Posterior vena cava (tissue), 2 donors: ENCODE measurements around the gene CRIM1. TPM values are rescaled to one million over a fixed set of nuclear protein-coding genes. Genes with fewer than 3 reads are reported as not detected.

Source experiments
- DNase-seq: peaks from one replicate; pipeline ENCODE4 v3.0.0-alpha.2; 2020; ENCODE audit warnings: low spot score
- intact Hi-C, 2 donors: fragments of 100-400 bp; cut with DNase I; formaldehyde crosslinking; loops; one replicate each; pipeline versions ENCODE4 v1.14.1 to v1.14.2; 2022 to 2023
- total RNA-seq, 2 donors: library from RNA; stranded (reverse); fragmentation: NEBNext Ultra II Directional; extraction: Animal tissue kit (Norgen Biotek cat#: 25700); gene quantifications; one replicate each; pipeline ENCODE4 v1.2.1, GENCODE V29; 2021
- donor health status: DM: yes; HTN: yes; CAD: no.
- donor health status: DM: yes; HTN: yes; CAD: no.

Gene CRIM1
- total RNA-seq, 2 donors from 2014 or later: 103 to 143 TPM

- intact Hi-C loops: no loop called here
- no peak for DNase-seq
Measured at GRCh38 chr2:36523153-36523552, 167.6 kb downstream of the CRIM1 start.

GRCh38 chr2:36525245-36525644 is 169.7 kb downstream of the CRIM1 start:
- intact Hi-C loops: loop anchor here in 1 of 2 donors (5.0 kb wide), 1 partner anchor 893 kb away; no protein-coding TSS in a partner anchor

GRCh38 chr2:36526226-36526625 is 170.6 kb downstream of the CRIM1 start:
- intact Hi-C loops: loop anchor here in 1 of 2 donors (5.0 kb wide), 1 partner anchor 894 kb away; no protein-coding TSS in a partner anchor
- no peak for DNase-seq

More at GRCh38 chr2:36525245-36525644, 169.7 kb downstream of the CRIM1 start:
- no peak for DNase-seq

GRCh38 chr2:36528274-36528673 is 172.7 kb downstream of the CRIM1 start:
- intact Hi-C loops: loop anchor here in 1 of 2 donors (5.0 kb wide), 1 partner anchor 896 kb away; no protein-coding TSS in a partner anchor
- DNase-seq: no peak

- intact Hi-C loops: loop anchor here in 1 of 2 donors (5.0 kb wide), 1 partner anchor 897 kb away; no protein-coding TSS in a partner anchor
- DNase-seq: no peak
Measured at GRCh38 chr2:36528766-36529392, 173.3 kb downstream of the CRIM1 start.

- intact Hi-C loops: no loop called here
- no peak for DNase-seq
Measured at GRCh38 chr2:36530178-36530982, 174.8 kb downstream of the CRIM1 start.

- no peak for DNase-seq
- intact Hi-C loops: no loop called here
Measured at GRCh38 chr2:36530983-36531354, 175.4 kb downstream of the CRIM1 start.

GRCh38 chr2:36534275-36534799 is 178.8 kb downstream of the CRIM1 start:
- DNase-seq: no peak
- intact Hi-C loops: no loop called here

GRCh38 chr2:36535099-36535498 is 179.5 kb downstream of the CRIM1 start:
- intact Hi-C loops: no loop called here
- DNase-seq: no peak

GRCh38 chr2:36536776-36537175 is 181.2 kb downstream of the CRIM1 start:
- intact Hi-C loops: no loop called here

GRCh38 chr2:36538335-36538734 is 182.8 kb downstream of the CRIM1 start:
- intact Hi-C loops: no loop called here

More at GRCh38 chr2:36536776-36537175, 181.2 kb downstream of the CRIM1 start:
- DNase-seq: no peak

GRCh38 chr2:36539631-36540030 is 184.1 kb downstream of the CRIM1 start:
- DNase-seq: no peak
- intact Hi-C loops: no loop called here

More at GRCh38 chr2:36538335-36538734, 182.8 kb downstream of the CRIM1 start:
- no peak for DNase-seq

- intact Hi-C loops: no loop called here
- DNase-seq: no peak
Measured at GRCh38 chr2:36540986-36541754, 185.6 kb downstream of the CRIM1 start.

GRCh38 chr2:36541891-36542595 is 186.5 kb downstream of the CRIM1 start:
- no peak for DNase-seq
- intact Hi-C loops: no loop called here

- intact Hi-C loops: no loop called here
- DNase-seq: no peak
Measured at GRCh38 chr2:36544638-36545338, 189.2 kb downstream of the CRIM1 start.

GRCh38 chr2:36545871-36546416 is 190.4 kb downstream of the CRIM1 start:
- intact Hi-C loops: no loop called here
- DNase-seq: no peak

- intact Hi-C loops: no loop called here
- no peak for DNase-seq
Measured at GRCh38 chr2:36547906-36548305, 192.3 kb downstream of the CRIM1 start.

- DNase-seq: no peak
- intact Hi-C loops: no loop called here
Measured at GRCh38 chr2:36549165-36549574, 193.6 kb downstream of the CRIM1 start.
